Measurements from ENCODE around the gene CALML5.

DNA sequence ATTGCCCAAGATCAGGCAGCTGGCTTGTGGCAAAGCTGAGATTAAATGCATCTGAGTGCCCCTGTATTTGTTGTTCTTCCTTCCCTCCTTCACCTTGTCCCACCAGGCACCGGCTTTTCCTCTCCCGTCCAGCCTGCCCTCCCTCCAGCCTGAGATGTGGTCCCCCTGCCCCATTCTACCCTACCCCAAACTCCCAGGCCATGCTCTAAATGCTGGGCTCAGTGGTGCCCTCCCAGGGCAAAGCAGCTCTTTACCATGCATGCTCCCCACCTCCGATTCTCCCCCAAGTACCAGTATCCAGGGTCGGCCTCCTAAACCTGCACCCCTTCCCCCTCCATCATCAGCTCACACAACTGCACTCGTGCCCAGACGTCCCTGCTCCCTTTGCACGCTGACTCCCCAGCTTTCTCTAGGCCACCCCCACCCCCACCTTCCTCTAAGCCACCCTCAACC is 36.5 kb downstream of the CALML5 start:
- TF ChIP-seq, protein P1, sequence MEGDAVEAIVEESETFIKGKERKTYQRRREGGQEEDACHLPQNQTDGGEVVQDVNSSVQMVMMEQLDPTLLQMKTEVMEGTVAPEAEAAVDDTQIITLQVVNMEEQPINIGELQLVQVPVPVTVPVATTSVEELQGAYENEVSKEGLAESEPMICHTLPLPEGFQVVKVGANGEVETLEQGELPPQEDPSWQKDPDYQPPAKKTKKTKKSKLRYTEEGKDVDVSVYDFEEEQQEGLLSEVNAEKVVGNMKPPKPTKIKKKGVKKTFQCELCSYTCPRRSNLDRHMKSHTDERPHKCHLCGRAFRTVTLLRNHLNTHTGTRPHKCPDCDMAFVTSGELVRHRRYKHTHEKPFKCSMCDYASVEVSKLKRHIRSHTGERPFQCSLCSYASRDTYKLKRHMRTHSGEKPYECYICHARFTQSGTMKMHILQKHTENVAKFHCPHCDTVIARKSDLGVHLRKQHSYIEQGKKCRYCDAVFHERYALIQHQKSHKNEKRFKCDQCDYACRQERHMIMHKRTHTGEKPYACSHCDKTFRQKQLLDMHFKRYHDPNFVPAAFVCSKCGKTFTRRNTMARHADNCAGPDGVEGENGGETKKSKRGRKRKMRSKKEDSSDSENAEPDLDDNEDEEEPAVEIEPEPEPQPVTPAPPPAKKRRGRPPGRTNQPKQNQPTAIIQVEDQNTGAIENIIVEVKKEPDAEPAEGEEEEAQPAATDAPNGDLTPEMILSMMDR (conservative IDR thresholded peaks at IDR 0.05; ENCODE audit: low read depth, low read length) = no peak
- TF ChIP-seq SMC3 (IDR thresholded peaks at IDR 0.05; ENCODE audit: low read depth, low read length) (no peak), POLR2A (IDR thresholded peaks at IDR 0.05; ENCODE audit: low read depth, low read length) (no peak), CEBPB (IDR thresholded peaks at IDR 0.05; ENCODE audit: low read depth, low read length) (no peak), FOS (IDR thresholded peaks at IDR 0.05; ENCODE audit: low read depth, low read length) (no peak)

Data from IMR-90 (cell line).